Hepatocyte (in vitro differentiated cells): ENCODE results near the gene GALT. TPM values are rescaled to one million over a fixed set of nuclear protein-coding genes. Genes with fewer than 3 reads are reported as not detected.
A peak's percentile ranks its signal among the peaks of the same experiment; 100 is the strongest.

Source experiments
- DNase-seq: peaks from one replicate; pipeline ENCODE4 v3.0.0-alpha.2; 2016; ENCODE audit warnings: low spot score
- H2AFZ ChIP-seq: fragments of 200-600 bp; sonication (generic); 2 replicates; pipeline ENCODE4 v1.6.0; 2016; ENCODE audit warnings: antibody characterized with exemption, mild to moderate bottlenecking
- H3K27ac ChIP-seq: fragments of 200-600 bp; sonication (generic); 2 replicates; pipeline ENCODE4 v1.5.1; 2016; ENCODE audit warnings: mild to moderate bottlenecking
- H3K27me3 ChIP-seq: fragments of 200-600 bp; sonication (generic); 2 replicates; pipeline ENCODE4 v1.6.1; 2016
- H3K36me3 ChIP-seq: fragments of 200-600 bp; sonication (generic); replicated peaks from 2 replicates; pipeline ENCODE4 v1.5.1; 2016; ENCODE audit warnings: low read depth; ENCODE audit not compliant: insufficient read depth
- H3K4me1 ChIP-seq: fragments of 200-600 bp; sonication (generic); 2 replicates; pipeline ENCODE4 v1.5.1; 2016; ENCODE audit warnings: mild to moderate bottlenecking, moderate library complexity; ENCODE audit not compliant: insufficient read depth
- H3K4me2 ChIP-seq: fragments of 200-600 bp; sonication (generic); 2 replicates; pipeline ENCODE4 v1.6.0; 2016
- H3K4me3 ChIP-seq: fragments of 200-600 bp; sonication (generic); 2 replicates; pipeline ENCODE4 v1.5.1; 2016; ENCODE audit warnings: mild to moderate bottlenecking
- H3K79me2 ChIP-seq: fragments of 200-600 bp; sonication (generic); 2 replicates; pipeline ENCODE4 v1.6.0; 2017; ENCODE audit warnings: mild to moderate bottlenecking
- H3K9me2 ChIP-seq: fragments of 200-600 bp; sonication (generic); replicated peaks from 2 replicates; pipeline ENCODE4 v1.6.0; 2017; ENCODE audit warnings: mild to moderate bottlenecking; ENCODE audit not compliant: insufficient read depth
- H3K9me3 ChIP-seq: fragments of 200-600 bp; sonication (generic); 2 replicates; pipeline ENCODE4 v1.5.1; 2016; ENCODE audit warnings: low read depth, mild to moderate bottlenecking
- H4K20me1 ChIP-seq: fragments of 200-600 bp; sonication (generic); 2 replicates; pipeline ENCODE4 v1.6.0; 2016; ENCODE audit warnings: mild to moderate bottlenecking; ENCODE audit not compliant: insufficient read depth, poor library complexity, severe bottlenecking
- CTCF ChIP-seq: fragments of 200-600 bp; sonication (generic); IDR thresholded peaks from 2 replicates; pipeline ENCODE4 v1.5.1; 2016; ENCODE audit warnings: antibody characterized with exemption, mild to moderate bottlenecking; ENCODE audit not compliant: poor library complexity
- EZH2 ChIP-seq: fragments of 200-600 bp; sonication (generic); IDR thresholded peaks from 2 replicates; pipeline ENCODE4 v1.6.1; 2016; ENCODE audit warnings: antibody characterized with exemption, mild to moderate bottlenecking, borderline replicate concordance
- EZH2phosphoT487 ChIP-seq: fragments of 200-600 bp; sonication (generic); IDR thresholded peaks from one replicate; pipeline ENCODE4 v1.6.1; 2018; ENCODE audit warnings: antibody characterized with exemption, mild to moderate bottlenecking, low read depth, moderate library complexity; ENCODE audit not compliant: unreplicated experiment, severe bottlenecking
- WGBS: methylation state at CpG from one replicate; pipeline ENCODE4 v1.1.6; 2016; ENCODE audit warnings: low lambda C conversion rate; ENCODE audit errors: missing lambda C conversion rate; 5-methylcytosine and 5-hydroxymethylcytosine counted together
- polyA plus RNA-seq: library from polyadenylated mRNA; unstranded; fragments of >200 nt; fragmentation: Nextera tagmentation; extraction: Ambion mirVana; gene quantifications from 2 replicates; pipeline ENCODE4 v1.2.1, GENCODE V29; 2016
- total RNA-seq: library from RNA; depleted of rRNA; stranded (reverse); fragments of >200 nt; gene quantifications from 2 replicates; pipeline ENCODE4 v1.2.3, GENCODE V29; 2014

The GALT gene
- total and polyA plus RNA-seq, 2 experiments from 2014 or later: 46.1 to 121 TPM

GRCh38 chr9:34615132-34615531, 31.3 kb upstream of the GALT start:
- no peaks in the 10 kb centered on the region for H3K36me3 ChIP-seq
- H3K27me3 ChIP-seq: no peaks in the 10 kb centered on the region
- peaks cover 22% of the 10 kb centered on the region for H3K79me2 ChIP-seq
- WGBS: 61% methylated on average over 2 of the region's 2 CpGs
- no peak overlapping the region for H3K4me2 ChIP-seq
- H3K9me3 ChIP-seq: no peaks in the 10 kb centered on the region
- TF ChIP-seq EZH2: no peak
- no peak for TF ChIP-seq CTCF
- no peak for TF ChIP-seq EZH2phosphoT487
- H3K9me2 ChIP-seq: no peaks in the 10 kb centered on the region
- no peak overlapping the region for H2AFZ ChIP-seq
- no peak for DNase-seq
- no peaks in the 10 kb centered on the region for H4K20me1 ChIP-seq
- H3K4me1 ChIP-seq: peaks cover 10% of the 10 kb centered on the region
- H3K4me3 ChIP-seq: no peak overlapping the region
- H3K27ac ChIP-seq: no peak overlapping the region

DNA sequence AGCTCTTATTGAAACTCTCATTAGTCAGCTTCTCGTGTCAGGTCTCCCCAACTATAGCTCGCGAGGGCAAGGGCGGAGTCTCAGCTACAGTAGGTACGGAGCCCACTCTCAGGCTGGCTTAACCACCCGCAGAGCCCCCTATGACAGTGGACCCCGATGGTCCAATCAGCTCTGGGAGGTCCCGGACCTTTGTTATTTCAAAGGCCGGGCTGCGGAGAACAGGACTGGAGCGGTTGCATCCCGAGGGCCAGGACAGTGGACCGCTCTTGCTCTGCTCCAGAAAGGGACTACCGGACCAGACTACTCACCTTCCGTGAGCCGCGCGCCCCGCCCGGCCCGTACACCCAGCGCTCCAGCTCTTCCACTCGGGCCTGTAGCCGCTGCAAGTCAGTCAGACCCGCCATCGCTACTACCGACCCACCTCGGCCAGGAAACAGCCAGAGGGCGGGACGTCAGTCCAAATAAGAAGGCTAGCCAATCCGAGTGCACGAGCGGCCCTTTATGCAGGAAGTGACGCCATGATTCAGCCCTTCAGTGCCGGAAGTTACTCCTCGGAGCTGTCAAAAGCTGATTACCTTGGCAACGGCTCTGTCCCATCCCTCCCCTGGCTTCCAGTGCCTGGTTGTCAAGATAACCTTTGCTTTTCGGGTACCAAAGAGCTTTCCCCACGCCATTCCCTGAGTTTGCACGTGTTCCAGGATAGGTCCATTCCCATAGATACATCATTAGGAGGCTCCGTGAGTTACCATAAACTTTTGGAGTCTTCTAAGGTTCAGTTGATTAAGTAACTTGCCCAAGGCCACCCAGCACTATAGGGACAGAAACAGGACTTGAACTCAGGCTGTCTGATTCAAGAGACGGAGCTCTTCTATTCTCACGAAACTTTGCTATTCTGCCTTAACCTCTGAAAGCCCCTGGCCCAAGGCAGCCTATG, 26.1 kb upstream of the GALT start, which contains the start of gene DCTN3:
TSS of gene DCTN3 (minus strand) at position 435 of the 934 bp plus-strand sequence. CDS start at position 404, 31 bp downstream.
- Histone ChIP-seq H3K79me2 (peaks cover 10% of the 10 kb centered on the region), H3K9me2 (no peaks in the 10 kb centered on the region), H3K27ac (no peak within 1 kb of the TSS), H3K9me3 (no peaks in the 10 kb centered on the region), H3K36me3 (no peaks in the 10 kb centered on the region), H3K4me1 (peaks cover 5% of the 10 kb centered on the region), H3K4me2 (peak within 1 kb of the TSS; percentile 82), H3K27me3 (peaks cover 27% of the 10 kb centered on the region), H2AFZ (peak within 1 kb of the TSS; percentile 86), H3K4me3 (peak within 1 kb of the TSS; percentile 50), H4K20me1 (no peaks in the 10 kb centered on the region)
- TF ChIP-seq EZH2phosphoT487 (no peak), EZH2 (no peak), CTCF (no peak)
- WGBS: 8% methylated on average over 43 of the region's 43 CpGs
- DNase-seq: peak; percentile 97

DNA sequence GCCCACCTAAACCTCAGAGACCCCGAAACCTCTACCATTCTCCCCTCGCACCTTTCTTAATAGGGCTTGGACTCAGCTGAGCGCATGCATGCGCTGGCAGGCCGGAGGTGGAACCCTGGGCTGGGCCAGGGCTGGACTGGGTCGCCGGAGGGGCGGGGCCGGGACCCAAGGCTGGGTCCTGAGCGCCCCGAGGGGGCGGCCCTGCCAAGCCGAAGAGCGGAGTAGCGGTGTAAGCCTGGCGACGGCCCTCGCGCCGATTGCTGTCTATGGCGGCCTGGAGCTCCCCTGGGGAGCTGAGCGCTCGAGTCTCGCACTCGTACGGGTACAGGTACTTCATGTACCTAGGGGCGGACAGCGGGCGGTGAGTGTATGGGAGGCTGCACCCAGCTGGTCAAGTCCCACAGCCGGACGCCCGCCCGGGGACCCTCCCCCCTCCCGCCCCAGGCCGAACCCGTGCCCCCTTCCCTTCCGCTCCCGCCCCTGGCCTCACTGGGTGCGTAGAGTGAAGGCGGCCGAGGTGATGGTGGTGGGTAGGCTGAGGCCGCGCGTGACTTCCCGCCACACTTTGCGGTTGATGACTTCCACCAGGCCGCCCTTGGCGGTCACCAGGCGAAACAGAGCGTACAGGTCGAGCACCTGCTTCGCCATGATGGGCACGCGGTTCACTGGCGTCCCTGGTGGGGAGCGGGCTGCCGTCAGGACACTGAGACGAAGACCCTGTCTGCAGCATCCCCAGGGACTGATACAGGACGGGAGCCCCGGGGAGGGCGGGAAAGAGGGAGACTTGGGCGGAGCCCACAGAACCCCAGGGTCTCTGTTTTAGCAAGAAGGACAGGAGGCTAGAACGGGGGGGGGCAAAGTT, 22.9 kb upstream of the GALT start:
- no peak for DNase-seq
- peaks cover 10% of the 10 kb centered on the region for H3K79me2 ChIP-seq
- H3K27me3 ChIP-seq: peaks cover 60% of the 10 kb centered on the region
- H4K20me1 ChIP-seq: no peaks in the 10 kb centered on the region
- H3K36me3 ChIP-seq: no peaks in the 10 kb centered on the region
- H3K9me3 ChIP-seq: no peaks in the 10 kb centered on the region
- no peaks in the 10 kb centered on the region for H3K9me2 ChIP-seq
- H2AFZ ChIP-seq: no peak overlapping the region
- WGBS: 91% methylated on average over 39 of the region's 63 CpGs
- H3K27ac ChIP-seq: no peak overlapping the region
- H3K4me3 ChIP-seq: no peak overlapping the region
- peaks cover 5% of the 10 kb centered on the region for H3K4me1 ChIP-seq
- TF ChIP-seq CTCF (no peak), EZH2phosphoT487 (no peak), EZH2 (no peak)
- H3K4me2 ChIP-seq: no peak overlapping the region
